Fibroblast of skin of scalp (primary cell): ENCODE measurements around the gene NOXO1.

ENCODE experiments used
- DNase-seq: peaks from one replicate; pipeline ENCODE4 v3.0.0-alpha.2; 2013

Gene NOXO1

GRCh38 chr16:1997494-1998359 lies 16.5 kb upstream of the NOXO1 start:
- DNase-seq, result no peak

- DNase-seq, result peak; percentile 20
These were observed 12.5 kb upstream of the NOXO1 start for GRCh38 chr16:1993731-1994131.

- no peak for DNase-seq
These were observed 11.5 kb upstream of the NOXO1 start for GRCh38 chr16:1992704-1993317.

- DNase-seq, result peak; percentile 94
These were observed 10.9 kb upstream of the NOXO1 start for GRCh38 chr16:1991948-1992703.

- DNase-seq, result no peak
These were observed 10.3 kb upstream of the NOXO1 start for GRCh38 chr16:1991588-1991947.

GRCh38 chr16:1991135-1991551 lies 9.9 kb upstream of the NOXO1 start:
- DNase-seq, result no peak

- DNase-seq, result no peak
These were observed 9.3 kb upstream of the NOXO1 start for GRCh38 chr16:1990351-1991134.

GRCh38 chr16:1990101-1990350 lies 8.8 kb upstream of the NOXO1 start:
- no peak for DNase-seq

- DNase-seq, result no peak
These were observed 8.2 kb upstream of the NOXO1 start, which contains the start of gene SYNGR3 for GRCh38 chr16:1989209-1990100. SYNGR3 (plus strand) TSS chr16:1989970; CDS start chr16:1990103, 133 bp downstream.

GRCh38 chr16:1987198-1987597 lies 5.9 kb upstream of the NOXO1 start:
- no peak for DNase-seq

- DNase-seq, result no peak
These were observed 4.3 kb upstream of the NOXO1 start for GRCh38 chr16:1985466-1986150.

GRCh38 chr16:1984347-1985225 lies 3.3 kb upstream of the NOXO1 start:
- no peak for DNase-seq

- peak; percentile 94 for DNase-seq
These were observed 2.5 kb upstream of the NOXO1 start, which contains the start of gene GFER for GRCh38 chr16:1983544-1984346. GFER (plus strand) TSS chr16:1984193; CDS start chr16:1984219, 26 bp downstream.

- no peak for DNase-seq
These were observed 1.8 kb upstream of the NOXO1 start for GRCh38 chr16:1982991-1983543.

GRCh38 chr16:1982013-1982433 lies 754 bp upstream of the NOXO1 start:
- DNase-seq, result no peak

- no peak for DNase-seq
These were observed 540 bp downstream of the NOXO1 start for GRCh38 chr16:1980770-1981087.

- DNase-seq, result no peak
These were observed 1.1 kb downstream of the NOXO1 start for GRCh38 chr16:1980030-1980769.
